ENCODE results near the gene ASIC4. TPM values are rescaled to one million over a fixed set of nuclear protein-coding genes. Genes with fewer than 3 reads are reported as not detected.

ASIC4 gene
- total and polyA plus RNA-seq, 2 of the 13 experiments (the other 11 are each of a cell fraction or from before 2014, with no cell fraction given) = 0.03 TPM; not detected in 1

DNA sequence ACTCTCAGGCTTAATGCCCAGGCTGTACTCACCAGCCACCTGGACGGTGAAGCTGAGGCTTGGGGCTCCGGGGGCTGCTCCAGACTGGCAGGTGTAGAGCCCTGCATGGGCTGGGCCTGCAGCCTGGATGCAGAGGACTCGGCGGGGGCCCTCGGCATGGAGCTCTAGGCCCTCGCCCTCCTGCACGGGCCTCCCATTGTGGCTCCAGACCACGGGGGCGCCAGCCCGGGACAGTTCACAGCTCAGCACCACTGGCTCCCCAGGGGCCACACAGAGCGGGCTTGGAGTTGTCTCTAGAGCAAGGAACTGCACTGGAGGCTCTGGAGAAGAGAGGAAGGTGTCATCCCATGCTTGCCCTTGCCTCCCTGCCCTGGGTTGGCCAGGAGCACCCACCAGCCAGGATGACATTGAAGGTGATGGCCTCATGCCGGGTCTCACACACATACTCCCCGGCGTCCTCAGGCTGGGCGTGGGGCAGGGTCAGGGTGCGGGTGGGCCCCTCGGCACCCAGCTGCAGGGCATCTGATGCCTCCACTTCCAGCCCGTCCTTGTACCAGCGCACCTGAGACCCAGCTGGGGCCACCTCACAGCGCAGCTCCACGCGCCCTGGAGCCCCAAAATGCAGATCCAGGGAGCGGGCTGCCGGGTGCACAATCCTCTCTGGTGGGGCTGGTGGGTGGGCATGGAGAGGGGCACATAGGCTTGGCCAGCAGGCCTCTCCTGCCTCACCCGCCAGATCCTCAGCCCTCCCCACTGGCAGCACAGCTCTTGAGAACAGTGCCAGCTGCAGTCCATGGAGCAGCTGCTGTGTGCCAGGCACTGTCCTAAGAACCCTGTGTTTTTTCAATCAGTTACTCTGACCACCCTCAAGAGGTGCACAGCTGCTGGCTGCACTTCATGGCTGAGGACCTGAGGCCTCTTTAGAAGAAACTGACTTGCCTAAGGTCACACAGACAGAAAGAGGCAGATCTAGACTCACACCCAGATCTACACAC is 43.8 kb downstream of the ASIC4 start (continued):
- TF ChIP-seq SKI (IDR thresholded peaks at IDR 0.05; ENCODE audit: partially characterized antibody) (no peak), XBP1 (CRISPR knock-in tag; IDR thresholded peaks at IDR 0.05) (no peak), REXO4 (CRISPR knock-in tag; IDR thresholded peaks at IDR 0.05; ENCODE audit: borderline replicate concordance) (no peak)

DNA sequence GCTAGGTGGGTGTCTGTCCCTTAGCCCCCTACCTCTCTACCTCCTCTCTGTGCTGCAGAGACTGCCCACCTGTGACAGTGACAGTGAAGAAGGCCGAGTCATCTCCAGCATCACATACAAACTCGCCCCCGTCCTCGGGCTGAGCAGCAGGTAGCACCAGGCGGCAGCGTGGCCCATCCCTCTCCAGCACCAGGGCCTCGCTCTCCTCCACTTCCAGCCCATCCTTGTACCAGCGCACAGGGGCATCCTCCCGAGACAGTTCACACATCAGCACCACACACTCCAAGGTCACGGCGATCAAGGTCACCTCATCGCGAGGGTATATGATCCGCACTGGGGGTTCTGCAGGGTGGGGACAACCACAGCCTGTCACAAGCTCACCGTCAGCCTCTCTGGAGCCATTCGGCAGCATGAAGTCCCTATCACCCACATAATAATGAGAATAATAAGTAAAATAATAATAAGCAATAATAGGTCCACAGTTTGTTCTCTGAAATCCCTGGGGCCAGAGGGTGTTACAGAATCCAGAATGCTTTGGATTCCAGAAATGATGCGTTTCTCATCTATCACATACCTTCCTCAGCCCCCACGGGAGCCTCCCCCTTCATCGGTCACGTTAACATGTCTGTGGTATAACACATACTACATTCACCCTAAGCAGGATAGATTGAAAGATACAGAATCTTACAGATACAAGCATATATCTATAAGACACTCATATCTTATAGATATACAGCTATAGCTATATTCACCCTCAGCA is 45.1 kb downstream of the ASIC4 start:
- H3K79me2 ChIP-seq (ENCODE audit: insufficient read depth, low read length) = no peaks in the 10 kb centered on the region
- TF ChIP-seq AGO2 (optimal IDR thresholded peaks at IDR 0.05; ENCODE audit: low read depth, low read length) (peak; percentile 32), HMG20B (CRISPR knock-in tag; conservative IDR thresholded peaks at IDR 0.05) (no peak), POLR2A (IDR thresholded peaks at IDR 0.05; ENCODE audit: insufficient read depth in 1 of 2, low read depth in 2 of 2, low read length in 2 of 2) (0 out of 4 replicates have a peak, but pooled peaks of 1 of the 2 experiments have one; percentile 33), FOXP4 (CRISPR knock-in tag; IDR thresholded peaks at IDR 0.05) (no peak), SOX6 (IDR thresholded peaks at IDR 0.05) (no peak), SOX6 (CRISPR knock-in tag; IDR thresholded peaks at IDR 0.05) (no peak), RXRA (CRISPR knock-in tag; IDR thresholded peaks at IDR 0.05) (0 out of 2 replicates have a peak, but pooled peaks have one; percentile 25), NR2F1 (CRISPR knock-in tag; IDR thresholded peaks at IDR 0.05) (0 out of 4 replicates have a peak, but pooled peaks of 1 of the 2 experiments have one; percentile 30)
- TF ChIP-seq, protein P1, sequence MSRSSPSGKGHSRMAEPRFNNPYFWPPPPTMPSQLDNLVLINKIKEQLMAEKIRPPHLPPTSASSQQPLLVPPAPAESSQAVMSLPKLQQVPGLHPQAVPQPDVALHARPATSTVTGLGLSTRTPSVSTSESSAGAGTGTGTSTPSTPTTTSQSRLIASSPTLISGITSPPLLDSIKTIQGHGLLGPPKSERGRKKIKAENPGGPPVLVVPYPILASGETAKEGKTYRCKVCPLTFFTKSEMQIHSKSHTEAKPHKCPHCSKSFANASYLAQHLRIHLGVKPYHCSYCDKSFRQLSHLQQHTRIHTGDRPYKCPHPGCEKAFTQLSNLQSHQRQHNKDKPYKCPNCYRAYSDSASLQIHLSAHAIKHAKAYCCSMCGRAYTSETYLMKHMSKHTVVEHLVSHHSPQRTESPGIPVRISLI (CRISPR knock-in tag; IDR thresholded peaks at IDR 0.05; ENCODE audit: borderline replicate concordance) = no peak
- peaks cover 10 to 16% of the 10 kb centered on the region in 2 experiments; a peak in 4 of 5 replicates for H3K36me3 ChIP-seq (replicated peaks in 1 of 2; ENCODE audit: control insufficient read depth in 1 of 2, insufficient read depth in 2 of 2, low read length in 2 of 2)
- in situ Hi-C loops (cut with HindIII; ENCODE audit: extremely low pct_ligation_motif_present, low pct_unique_long_range_greater_than_20kb) = no loop called here
- H2AFZ ChIP-seq (ENCODE audit: low read length) = no peak overlapping the region
- BruUV-seq (replicated peaks) = no TSS peak
- no peak overlapping the region for H3K4me2 ChIP-seq (ENCODE audit: low read depth, low read length)
- no peak overlapping the region for H3K4me3 ChIP-seq (replicated peaks in 1 of 3; ENCODE audit: insufficient read depth in 1 of 3, low read depth in 2 of 3, low read length in 3 of 3)
- H3K9me3 ChIP-seq (ENCODE audit: low read length) = no peaks in the 10 kb centered on the region
- ChIA-PET CTCF (ENCODE audit: low intra/inter-chr PET ratio, low total read pairs) (interaction anchor here (2.7 to 3.7 kb wide), 2 partner anchors 18 to 83 kb away, joined by 19 to 28 read pairs; no protein-coding TSS in a partner anchor), POLR2A (interaction anchor here (0.9 to 4.2 kb wide), 4 partner anchors 12 to 38 kb away, joined by 4 to 45 read pairs (median 18); partner anchors contain the start of genes CHPF, INHA, OBSL1 and STK11IP)
- ATAC-seq (no peak), DNase-seq (ENCODE audit: low spot score) (no peak), FAIRE-seq (no peak)
- H4K20me1 ChIP-seq (ENCODE audit: insufficient read depth, low read length) = no peaks in the 10 kb centered on the region
- H3K27ac ChIP-seq (ENCODE audit: extremely low read length, insufficient read depth, low read length) = no peak overlapping the region
- WGBS (ENCODE audit: low lambda C conversion rate) = 90% methylated on average over 20 of the region's 20 CpGs
- intact Hi-C loops (cut with micrococcal nuclease; ENCODE audit: unreplicated experiment) = no loop called here
- peaks cover 31% of the 10 kb centered on the region for H3K4me1 ChIP-seq (ENCODE audit: insufficient read depth, low read length)
- H3K27me3 ChIP-seq (ENCODE audit: control insufficient read depth in 1 of 2, insufficient read depth in 2 of 2, low read length in 2 of 2) = no peaks in the 10 kb centered on the region
- H3K9ac ChIP-seq (ENCODE audit: insufficient read depth, low read depth, low read length) = no peak overlapping the region

Measured in HepG2 (cell line).